C4-2B (cell line): Measurements from ENCODE around the gene BSN.

Experiments
- H3K27ac ChIP-seq: fragments of 450-650 bp; 2 replicates; pipeline ENCODE4 v1.5.1; 2017
- ZFX ChIP-seq: fragments of 450-650 bp; IDR thresholded peaks from 2 replicates; pipeline ENCODE4 v1.6.1; 2017
- TF ChIP-seq, protein P1 (sequence below): fragments of 450-650 bp; conservative IDR thresholded peaks from 2 replicates; pipeline ENCODE4 v1.5.1; 2017; ENCODE audit warnings: mild to moderate bottlenecking

BSN gene

DNA sequence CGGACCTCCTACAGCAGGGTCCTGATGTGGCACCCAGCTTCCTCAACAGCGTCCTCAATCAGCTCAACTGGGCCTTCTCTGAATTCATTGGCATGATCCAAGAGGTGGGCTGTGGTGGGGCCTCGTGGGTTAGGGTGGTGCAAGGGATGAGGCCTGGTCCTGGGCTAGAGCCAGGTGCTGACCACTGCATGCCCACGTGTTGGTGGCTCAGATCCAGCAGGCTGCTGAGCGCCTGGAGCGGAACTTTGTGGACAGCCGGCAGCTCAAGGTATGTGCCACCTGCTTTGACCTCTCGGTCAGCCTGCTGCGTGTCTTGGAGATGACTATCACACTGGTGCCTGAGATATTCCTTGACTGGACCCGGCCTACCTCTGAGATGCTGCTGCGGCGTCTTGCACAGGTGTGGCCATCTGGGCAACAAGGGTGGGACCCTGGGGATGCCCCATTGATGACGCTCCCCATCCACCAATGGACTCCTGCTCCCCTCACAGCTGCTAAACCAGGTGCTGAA, 161.4 kb downstream of the BSN start:
- no peak overlapping the region for H3K27ac ChIP-seq
- TF ChIP-seq, protein P1, sequence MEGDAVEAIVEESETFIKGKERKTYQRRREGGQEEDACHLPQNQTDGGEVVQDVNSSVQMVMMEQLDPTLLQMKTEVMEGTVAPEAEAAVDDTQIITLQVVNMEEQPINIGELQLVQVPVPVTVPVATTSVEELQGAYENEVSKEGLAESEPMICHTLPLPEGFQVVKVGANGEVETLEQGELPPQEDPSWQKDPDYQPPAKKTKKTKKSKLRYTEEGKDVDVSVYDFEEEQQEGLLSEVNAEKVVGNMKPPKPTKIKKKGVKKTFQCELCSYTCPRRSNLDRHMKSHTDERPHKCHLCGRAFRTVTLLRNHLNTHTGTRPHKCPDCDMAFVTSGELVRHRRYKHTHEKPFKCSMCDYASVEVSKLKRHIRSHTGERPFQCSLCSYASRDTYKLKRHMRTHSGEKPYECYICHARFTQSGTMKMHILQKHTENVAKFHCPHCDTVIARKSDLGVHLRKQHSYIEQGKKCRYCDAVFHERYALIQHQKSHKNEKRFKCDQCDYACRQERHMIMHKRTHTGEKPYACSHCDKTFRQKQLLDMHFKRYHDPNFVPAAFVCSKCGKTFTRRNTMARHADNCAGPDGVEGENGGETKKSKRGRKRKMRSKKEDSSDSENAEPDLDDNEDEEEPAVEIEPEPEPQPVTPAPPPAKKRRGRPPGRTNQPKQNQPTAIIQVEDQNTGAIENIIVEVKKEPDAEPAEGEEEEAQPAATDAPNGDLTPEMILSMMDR, result no peak

DNA sequence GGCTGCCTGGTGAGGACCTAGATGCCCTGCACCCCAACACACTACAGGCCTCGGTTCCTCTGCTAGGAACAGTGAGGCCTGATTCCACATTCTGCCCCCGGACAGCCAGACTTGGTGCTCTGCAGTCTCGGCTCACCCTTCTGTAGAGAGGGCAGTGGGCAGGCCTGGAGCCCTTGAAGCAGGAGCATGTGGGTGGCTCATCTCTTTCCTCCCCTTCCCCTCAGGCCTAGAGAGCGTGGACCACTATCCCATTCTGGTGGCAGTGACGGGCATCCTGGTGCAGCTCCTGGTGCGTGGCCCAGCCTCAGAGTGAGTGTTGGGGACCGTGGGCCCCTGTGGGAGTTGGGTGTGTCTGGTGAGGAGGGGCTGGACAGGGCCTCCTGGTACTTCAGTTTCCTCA, 161.9 kb downstream of the BSN start:
- TF ChIP-seq, protein P1, result no peak
- TF ChIP-seq ZFX, result no peak
- H3K27ac ChIP-seq, result no peak overlapping the region

DNA sequence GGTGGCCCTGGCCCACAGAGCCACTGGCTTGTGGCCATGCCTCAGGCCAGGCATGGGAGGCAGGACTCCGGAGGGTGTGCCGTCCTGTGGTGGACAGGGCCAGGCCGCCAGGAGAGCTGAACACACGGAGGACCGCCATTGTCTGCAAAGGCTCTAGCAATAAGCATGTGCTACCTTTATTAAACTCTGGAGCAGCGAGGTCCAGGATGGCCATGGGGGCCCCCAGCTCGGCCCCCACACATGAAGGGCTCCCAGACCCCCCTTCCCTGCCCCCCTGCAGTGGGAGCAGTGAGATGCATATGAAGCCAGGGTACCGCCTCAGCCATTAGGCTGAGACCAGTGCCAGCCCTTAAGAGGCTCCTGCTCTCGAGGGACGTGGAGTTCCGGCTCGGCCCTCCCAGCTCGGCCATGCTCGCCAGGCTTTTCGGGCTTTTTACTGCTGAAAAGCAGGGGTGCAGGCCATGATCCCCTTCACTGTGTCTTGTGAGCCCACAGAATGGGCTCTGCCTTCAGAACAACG, 162.5 kb downstream of the BSN start:
- TF ChIP-seq, protein P1, result no peak
- no peak for TF ChIP-seq ZFX
- no peak overlapping the region for H3K27ac ChIP-seq

DNA sequence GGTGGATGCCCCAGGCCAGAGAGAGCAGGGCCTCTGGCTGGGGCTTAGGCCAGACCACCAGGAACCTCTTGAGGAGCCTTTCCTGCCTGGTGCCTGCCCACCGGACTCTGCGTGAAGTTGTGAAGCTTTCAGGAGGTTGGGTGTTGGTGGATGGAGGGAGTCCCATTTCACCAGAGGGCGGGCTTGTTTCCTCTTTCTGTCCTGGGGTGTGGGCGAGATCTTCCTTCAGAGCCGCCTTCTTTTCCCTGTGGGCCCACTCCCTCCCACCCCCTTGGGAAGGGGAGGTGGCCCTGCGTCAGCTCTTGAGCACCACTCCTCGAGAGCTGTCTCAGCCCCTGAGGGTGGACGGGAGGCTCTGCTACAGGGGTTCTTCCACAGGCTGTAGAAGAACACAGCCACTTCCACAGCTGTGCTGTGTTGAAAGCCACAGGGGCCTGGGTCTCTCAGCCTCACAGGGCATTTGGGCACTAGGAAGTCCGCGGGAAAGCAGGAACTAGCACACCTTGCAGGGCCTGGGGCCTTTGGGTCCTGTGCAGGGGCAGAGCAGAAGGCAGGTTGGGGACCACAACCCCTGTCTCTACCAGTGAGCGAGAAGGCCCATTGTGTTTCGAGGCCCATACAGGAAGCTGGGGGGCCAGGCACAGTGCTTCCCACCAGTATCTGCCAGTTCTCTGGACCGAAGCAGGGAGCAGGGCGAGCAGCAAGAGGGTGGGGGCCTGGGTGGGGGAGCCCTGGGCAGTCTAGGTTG, 163.1 kb downstream of the BSN start:
- TF ChIP-seq, protein P1, result no peak
- no peak for TF ChIP-seq ZFX
- H3K27ac ChIP-seq, result no peak overlapping the region

- no peak overlapping the region for H3K27ac ChIP-seq
- no peak for TF ChIP-seq ZFX
- TF ChIP-seq, protein P1, result no peak
Measured at GRCh38 chr3:49717959-49718857, 163.9 kb downstream of the BSN start.

- TF ChIP-seq ZFX, result no peak
- TF ChIP-seq, protein P1, result no peak
- H3K27ac ChIP-seq, result peak overlapping the region; percentile 42
Measured at GRCh38 chr3:49718858-49719213, 164.6 kb downstream of the BSN start.
